BLaER1 treated with 17β-estradiol and CSF1 and Interleukin-3, amounts not matched to agents 10 nM and 100 nM (cell line): ENCODE results near the gene BACH2.

Source experiments
- H3K27ac ChIP-seq, 11 experiments: shearing (Covaris generic); formaldehyde crosslinking; 2 replicates each; pipeline ENCODE4 v1.8.1; 2022
- H3K27me3 ChIP-seq, 11 experiments: shearing (Covaris generic); formaldehyde crosslinking; 2 replicates each; pipeline ENCODE4 v1.8.1; 2022
- H3K36me3 ChIP-seq, 11 experiments: shearing (Covaris generic); formaldehyde crosslinking; 2 replicates each; pipeline ENCODE4 v1.8.1; 2022
- H3K4me1 ChIP-seq, 10 experiments: shearing (Covaris generic); formaldehyde crosslinking; 2 replicates each; pipeline ENCODE4 v1.8.1; 2022
- H3K4me2 ChIP-seq, 11 experiments: shearing (Covaris generic); formaldehyde crosslinking; 2 replicates each; pipeline ENCODE4 v1.8.1; 2022
- H3K4me3 ChIP-seq, 10 experiments: shearing (Covaris generic); formaldehyde crosslinking; 2 replicates each; pipeline ENCODE4 v1.8.1; 2022
- H3K9ac ChIP-seq, 11 experiments: shearing (Covaris generic); formaldehyde crosslinking; 2 replicates each; pipeline ENCODE4 v1.8.1; 2022
- H3K9me3 ChIP-seq, 11 experiments: shearing (Covaris generic); formaldehyde crosslinking; replicated peaks in 1 of 11; 2 replicates each; pipeline ENCODE4 v1.8.1; 2022
- H4K20me1 ChIP-seq, 11 experiments: shearing (Covaris generic); formaldehyde crosslinking; 2 replicates each; pipeline ENCODE4 v1.8.1; 2022
- Cebpa-rat ChIP-seq, 11 experiments: shearing (Covaris generic); IDR thresholded peaks; 2 replicates each; pipeline ENCODE4 v1.8.1; 2022

BACH2 gene

DNA sequence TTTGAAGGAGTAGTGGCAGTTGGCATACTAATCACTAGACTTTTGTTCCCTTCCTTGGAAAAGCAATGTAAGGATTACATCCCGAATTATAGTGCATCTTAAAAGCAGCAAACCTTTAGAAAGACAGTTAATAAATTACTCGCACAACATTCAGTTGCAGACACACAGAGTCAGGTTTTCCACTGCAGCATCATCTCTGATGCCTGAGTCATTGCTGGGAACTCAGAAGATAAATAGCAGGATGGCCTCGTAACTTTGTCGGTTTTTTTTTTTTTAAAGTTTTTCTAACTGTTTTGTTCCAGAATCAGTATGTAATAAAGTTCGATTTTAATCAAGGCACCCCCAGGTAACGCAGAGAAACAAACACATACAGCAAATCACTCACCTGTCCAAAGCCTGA is 368.0 kb downstream of the BACH2 start:
- Histone ChIP-seq H4K20me1 (no peaks in the 10 kb centered on the region; a peak in 1 of 22 replicates), H3K27ac (peak overlapping the region in 2 of 11 experiments; percentile 49 to 56; a peak in 5 of 22 replicates), H3K9me3 (no peaks in the 10 kb centered on the region), H3K4me1 (peaks cover 0 to 40% (median 5%) of the 10 kb centered on the region in 10 experiments; a peak in 9 of 20 replicates), H3K4me3 (no peak overlapping the region), H3K4me2 (peak overlapping the region in 4 of 11 experiments; percentile 7 to 57 (median 32); a peak in 4 of 22 replicates), H3K36me3 (peaks cover 0 to 27% (median 11%) of the 10 kb centered on the region in 11 experiments; a peak in 14 of 22 replicates), H3K9ac (peak overlapping the region in 1 of 11 experiments; percentile 30; a peak in 2 of 22 replicates), H3K27me3 (no peaks in the 10 kb centered on the region)
- TF ChIP-seq Cebpa-rat (IDR thresholded peaks at IDR 0.05) = no peak

DNA sequence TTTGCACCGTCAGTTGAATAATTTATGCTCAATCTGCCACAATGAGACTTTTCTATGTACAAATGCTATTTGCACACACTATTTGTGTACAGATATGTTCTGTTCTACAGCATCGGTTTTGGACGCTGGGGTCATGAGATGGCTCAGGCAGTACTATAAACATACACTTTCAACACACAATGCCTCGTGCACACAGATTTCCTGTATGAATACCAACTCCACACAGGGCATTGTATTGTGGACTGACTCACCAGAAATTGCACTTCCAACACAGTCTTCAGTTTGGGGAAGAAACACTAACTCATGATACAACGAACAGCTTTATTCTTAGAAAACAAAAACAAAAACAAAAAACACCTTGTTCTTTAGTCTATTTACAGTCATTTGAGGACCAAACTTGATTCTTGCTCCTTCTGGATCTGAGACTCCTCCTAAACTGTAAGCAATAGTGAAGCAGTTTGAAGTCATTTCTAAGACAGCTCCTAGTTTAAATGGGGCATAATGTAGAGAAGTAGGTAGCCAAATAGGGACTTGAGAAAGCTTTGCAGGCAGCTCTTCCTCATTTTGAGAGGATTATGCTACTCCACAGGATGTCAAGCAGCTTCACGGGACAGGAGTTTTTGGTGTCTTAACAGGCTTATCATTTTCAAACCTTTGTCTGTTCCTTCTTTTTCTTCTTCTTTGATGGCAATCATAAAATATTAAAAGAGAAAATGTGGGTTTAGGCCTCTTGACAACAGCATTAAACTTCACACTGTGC is 368.7 kb downstream of the BACH2 start:
- Histone ChIP-seq H3K27ac (peak overlapping the region in 4 of 11 experiments; percentile 4 to 56 (median 49); a peak in 8 of 22 replicates), H3K36me3 (peaks cover 0 to 20% (median 10%) of the 10 kb centered on the region in 11 experiments; a peak in 13 of 22 replicates), H3K4me3 (no peak overlapping the region), H3K9me3 (no peaks in the 10 kb centered on the region), H3K4me2 (peak overlapping the region in 4 of 11 experiments; percentile 7 to 57 (median 32); a peak in 5 of 22 replicates), H3K27me3 (no peaks in the 10 kb centered on the region), H3K9ac (peak overlapping the region in 1 of 11 experiments; percentile 30; a peak in 2 of 22 replicates), H4K20me1 (no peaks in the 10 kb centered on the region; a peak in 1 of 22 replicates), H3K4me1 (peaks cover 0 to 40% (median 5%) of the 10 kb centered on the region in 10 experiments; a peak in 9 of 20 replicates)
- TF ChIP-seq Cebpa-rat (IDR thresholded peaks at IDR 0.05) = no peak

DNA sequence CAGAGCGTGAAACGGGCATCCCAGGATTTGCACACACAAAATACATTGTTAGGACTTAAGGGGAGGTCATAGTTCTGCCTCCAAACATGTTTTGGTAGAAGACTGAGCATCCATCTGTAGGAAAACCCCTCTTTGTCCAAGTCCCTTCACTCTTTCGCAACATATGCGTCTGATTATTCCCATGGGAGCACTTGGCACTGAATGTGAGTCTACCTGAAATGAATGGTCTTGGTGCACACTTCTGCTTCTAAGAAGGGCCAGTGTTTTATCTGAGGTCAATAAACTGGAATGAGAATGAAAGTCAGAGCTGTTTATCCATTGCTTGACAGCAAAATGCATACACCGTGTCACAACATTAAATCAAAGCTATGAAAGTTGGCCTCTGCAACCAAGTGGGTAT is 369.4 kb downstream of the BACH2 start:
- Histone ChIP-seq H3K9ac (no peak overlapping the region), H3K27ac (peak overlapping the region in 2 of 11 experiments; percentile 49 to 56; a peak in 4 of 22 replicates), H4K20me1 (no peaks in the 10 kb centered on the region; a peak in 1 of 22 replicates), H3K9me3 (no peaks in the 10 kb centered on the region), H3K4me2 (peak overlapping the region in 4 of 11 experiments; percentile 11 to 57 (median 32); a peak in 4 of 22 replicates), H3K4me1 (peaks cover 0 to 40% (median 5%) of the 10 kb centered on the region in 10 experiments; a peak in 9 of 20 replicates), H3K4me3 (no peak overlapping the region), H3K36me3 (peaks cover 0 to 13% (median 4%) of the 10 kb centered on the region in 11 experiments; a peak in 12 of 22 replicates), H3K27me3 (no peaks in the 10 kb centered on the region)
- TF ChIP-seq Cebpa-rat (IDR thresholded peaks at IDR 0.05) = no peak

DNA sequence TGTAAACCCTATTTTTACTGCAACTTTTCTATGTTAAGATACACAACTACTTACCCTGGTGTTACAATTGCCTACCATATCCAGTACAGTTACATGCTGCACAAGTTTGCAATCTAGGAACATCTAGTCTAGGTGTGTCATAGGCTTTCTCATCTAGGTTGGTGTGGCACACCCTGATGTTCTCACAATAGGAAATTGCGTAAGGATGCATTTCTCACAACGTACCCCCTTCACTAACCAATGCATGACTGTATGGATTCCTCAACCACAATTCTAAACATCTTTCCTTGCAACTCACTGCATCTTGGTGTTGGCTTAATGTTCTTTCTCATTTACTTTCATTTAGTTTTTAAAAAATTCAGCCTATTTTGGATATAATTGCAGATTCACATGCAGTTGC is 370.8 kb downstream of the BACH2 start:
- Histone ChIP-seq H3K9ac (no peak overlapping the region), H4K20me1 (no peaks in the 10 kb centered on the region; a peak in 1 of 22 replicates), H3K36me3 (peaks cover 0 to 6% (median 0%) of the 10 kb centered on the region in 11 experiments; a peak in 4 of 22 replicates), H3K4me2 (peak overlapping the region in 2 of 11 experiments; percentile 26 to 38; a peak in 3 of 22 replicates), H3K27me3 (no peaks in the 10 kb centered on the region), H3K4me3 (no peak overlapping the region), H3K9me3 (no peaks in the 10 kb centered on the region), H3K4me1 (peaks cover 0 to 40% (median 5%) of the 10 kb centered on the region in 10 experiments; a peak in 9 of 20 replicates), H3K27ac (no peak overlapping the region)
- TF ChIP-seq Cebpa-rat (IDR thresholded peaks at IDR 0.05) = no peak

DNA sequence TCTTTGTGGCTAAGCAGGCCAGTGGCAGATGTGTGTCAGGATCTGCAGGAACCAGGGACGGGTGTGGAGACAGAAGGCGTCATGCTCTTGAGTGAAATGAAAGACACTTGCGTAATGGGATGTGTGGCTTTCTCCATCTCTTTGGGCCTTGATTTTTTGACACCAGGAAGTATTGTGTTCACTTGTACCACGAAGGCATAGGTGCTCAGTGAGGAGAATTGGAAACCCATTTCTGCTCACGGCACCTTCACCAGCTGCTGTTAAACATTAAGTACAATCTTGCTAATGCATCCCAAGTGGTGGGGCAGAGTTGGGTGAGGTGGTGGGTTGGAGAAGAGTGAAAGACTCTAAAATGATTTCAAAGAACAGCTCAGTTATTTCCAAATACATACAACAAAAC is 372.4 kb downstream of the BACH2 start:
- no peaks in the 10 kb centered on the region for H3K27me3 ChIP-seq
- no peaks in the 10 kb centered on the region; a peak in 1 of 22 replicates for H4K20me1 ChIP-seq
- TF ChIP-seq Cebpa-rat (IDR thresholded peaks at IDR 0.05) = no peak
- H3K9ac ChIP-seq = no peak overlapping the region
- H3K27ac ChIP-seq = no peak overlapping the region
- H3K36me3 ChIP-seq = no peaks in the 10 kb centered on the region; a peak in 1 of 22 replicates
- peaks cover 0 to 40% (median 5%) of the 10 kb centered on the region in 10 experiments; a peak in 9 of 20 replicates for H3K4me1 ChIP-seq
- H3K4me2 ChIP-seq = 0 out of 22 replicates have a peak overlapping the region, but pooled peaks of 1 of the 11 experiments have one; percentile 6
- H3K9me3 ChIP-seq = no peaks in the 10 kb centered on the region
- no peak overlapping the region for H3K4me3 ChIP-seq

DNA sequence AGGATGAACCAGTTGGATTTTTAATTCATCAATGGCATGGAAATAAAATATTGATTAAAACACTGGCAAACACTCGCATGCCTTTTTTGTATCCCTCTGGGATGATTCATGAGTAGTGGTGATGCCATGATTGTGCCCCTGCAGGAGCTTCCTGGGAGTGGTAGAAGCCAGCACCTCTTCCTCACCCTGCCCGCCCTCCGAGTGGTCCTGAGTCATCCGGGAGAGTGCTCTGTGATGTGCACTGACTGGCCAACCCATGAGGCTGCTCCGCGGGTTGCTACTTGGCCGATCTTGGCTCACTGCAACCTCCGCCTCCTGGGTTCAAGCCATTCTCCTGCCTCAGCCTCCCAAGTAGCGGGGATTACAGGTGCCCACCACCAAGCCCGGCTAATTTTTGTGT is 375.0 kb downstream of the BACH2 start:
- Histone ChIP-seq H4K20me1 (no peaks in the 10 kb centered on the region), H3K4me2 (no peak overlapping the region), H3K4me3 (no peak overlapping the region), H3K9ac (no peak overlapping the region), H3K36me3 (no peaks in the 10 kb centered on the region), H3K27me3 (no peaks in the 10 kb centered on the region), H3K9me3 (peaks cover 0 to 12% (median 7%) of the 10 kb centered on the region in 11 experiments; a peak in 12 of 22 replicates), H3K4me1 (peaks cover 0 to 15% (median under 1%) of the 10 kb centered on the region in 10 experiments; a peak in 7 of 20 replicates), H3K27ac (no peak overlapping the region)
- TF ChIP-seq Cebpa-rat (IDR thresholded peaks at IDR 0.05) = no peak

DNA sequence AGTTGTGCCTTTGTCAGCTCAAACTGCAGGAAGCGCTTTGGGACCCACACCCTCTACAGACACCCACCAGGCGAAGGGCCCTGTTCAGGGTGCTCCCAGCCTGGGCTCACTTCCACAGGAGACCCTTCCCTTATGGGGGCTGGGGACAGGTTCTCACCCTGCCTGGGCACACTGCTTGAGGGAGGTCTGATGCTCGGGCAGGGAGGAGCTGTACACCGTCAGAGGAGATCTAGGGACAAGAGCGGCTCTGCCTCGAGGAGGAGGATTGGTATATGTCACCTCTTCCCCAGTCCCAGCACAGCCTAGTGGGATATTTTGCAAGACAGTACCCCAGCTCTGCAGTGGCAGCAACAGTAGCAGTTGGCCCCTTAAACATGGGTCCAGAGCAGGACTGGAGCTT is 375.4 kb downstream of the BACH2 start:
- H3K27me3 ChIP-seq = no peaks in the 10 kb centered on the region
- no peak overlapping the region for H3K9ac ChIP-seq
- TF ChIP-seq Cebpa-rat (IDR thresholded peaks at IDR 0.05) = no peak
- no peaks in the 10 kb centered on the region for H3K36me3 ChIP-seq
- peaks cover 0 to 15% (median 0%) of the 10 kb centered on the region in 10 experiments; a peak in 6 of 20 replicates for H3K4me1 ChIP-seq
- H3K9me3 ChIP-seq = peaks cover 4 to 14% (median 10%) of the 10 kb centered on the region in 11 experiments; a peak in 19 of 22 replicates
- H4K20me1 ChIP-seq = no peaks in the 10 kb centered on the region
- no peak overlapping the region for H3K4me3 ChIP-seq
- no peak overlapping the region for H3K27ac ChIP-seq
- H3K4me2 ChIP-seq = no peak overlapping the region

DNA sequence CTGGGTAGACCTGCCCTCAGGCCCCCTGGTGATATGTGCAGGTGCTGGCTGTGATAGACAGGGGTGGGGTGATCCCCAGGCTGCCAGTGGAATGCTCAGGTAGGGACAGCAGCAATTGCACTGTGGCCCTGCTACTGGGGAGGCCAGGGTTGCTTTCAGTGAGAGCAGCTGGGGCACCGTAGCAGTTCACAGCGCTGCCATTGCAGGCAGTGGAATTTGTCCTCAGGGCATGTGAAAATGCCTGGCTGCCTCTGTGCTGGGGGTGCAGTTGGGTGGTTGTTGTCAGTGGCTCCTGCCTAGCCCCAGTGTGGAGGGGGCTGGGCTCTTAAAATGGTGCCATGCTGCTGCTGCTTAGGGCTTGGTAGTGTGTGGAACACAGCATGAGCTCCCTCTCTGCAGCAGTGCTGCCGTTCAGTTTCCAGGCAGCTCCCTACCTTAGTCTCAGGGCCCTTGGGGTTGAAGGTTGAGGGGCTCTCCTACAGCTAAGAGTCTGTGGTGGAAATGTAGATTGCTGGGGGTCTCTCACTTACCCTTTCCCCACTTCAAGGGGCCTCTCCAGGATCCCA is 378.8 kb downstream of the BACH2 start:
- Histone ChIP-seq H3K4me2 (no peak overlapping the region), H3K27ac (no peak overlapping the region), H3K36me3 (no peaks in the 10 kb centered on the region), H3K4me1 (no peaks in the 10 kb centered on the region), H3K4me3 (no peak overlapping the region), H3K27me3 (no peaks in the 10 kb centered on the region), H3K9ac (no peak overlapping the region), H4K20me1 (no peaks in the 10 kb centered on the region), H3K9me3 (peaks cover 10 to 19% (median 15%) of the 10 kb centered on the region in 11 experiments; a peak in 20 of 22 replicates)
- TF ChIP-seq Cebpa-rat (IDR thresholded peaks at IDR 0.05) = no peak

DNA sequence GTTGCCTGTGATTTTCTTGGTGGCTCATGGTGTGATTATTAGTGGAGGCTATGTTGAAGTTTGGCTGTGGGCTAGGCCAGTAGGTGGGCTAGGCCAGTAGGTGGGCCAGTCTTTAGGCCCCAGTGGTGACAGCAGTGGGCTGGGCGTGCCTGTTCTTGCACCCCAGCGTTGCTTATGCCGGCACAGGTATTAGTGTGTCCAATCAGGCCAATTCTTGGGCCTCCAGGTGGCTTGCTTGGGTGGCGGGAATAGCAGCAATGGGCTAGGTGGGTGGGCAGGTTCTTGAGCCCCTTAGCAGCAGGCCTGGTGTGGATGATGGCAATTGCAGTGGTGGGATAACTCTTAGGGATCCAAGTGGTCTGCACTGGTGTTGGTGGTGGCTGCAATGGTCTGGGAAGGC is 379.4 kb downstream of the BACH2 start:
- no peak overlapping the region for H3K27ac ChIP-seq
- no peaks in the 10 kb centered on the region for H3K27me3 ChIP-seq
- TF ChIP-seq Cebpa-rat (IDR thresholded peaks at IDR 0.05) = no peak
- no peak overlapping the region for H3K4me3 ChIP-seq
- no peaks in the 10 kb centered on the region for H3K36me3 ChIP-seq
- H4K20me1 ChIP-seq = no peaks in the 10 kb centered on the region
- H3K4me1 ChIP-seq = no peaks in the 10 kb centered on the region
- peaks cover 10 to 19% (median 15%) of the 10 kb centered on the region in 11 experiments; a peak in 20 of 22 replicates for H3K9me3 ChIP-seq
- H3K9ac ChIP-seq = no peak overlapping the region
- H3K4me2 ChIP-seq = no peak overlapping the region
